IMR-90 (cell line): ENCODE results near the gene RELL2. TPM values are rescaled to one million over a fixed set of nuclear protein-coding genes. Genes with fewer than 3 reads are reported as not detected.

Experiments
- ATAC-seq: fragments of 200-7000 bp; cut with Tn5 transposase; 2 replicates; pipeline ENCODE4 v1.9.1; 2020; ENCODE audit warnings: low read depth, mild to moderate bottlenecking, moderate library complexity
- BruUV-seq: library from RNA; stranded (reverse); fragments of 400-500 nt; replicated peaks from 2 replicates; lab custom pipeline; 2021; lab: Mats Ljungman, UMichigan
- CTCF ChIA-PET: fragments of 300-600 bp; formaldehyde crosslinking; extraction: SDS; loops from one replicate; lab custom pipeline; 2021; ENCODE audit warnings: antibody characterized with exemption; lab: Yijun Ruan, JAX
- POLR2A ChIA-PET: fragments of 300-600 bp; sonication (Branson Sonifier 250); formaldehyde crosslinking; loops from one replicate; lab custom pipeline; 2022; ENCODE audit warnings: antibody characterized with exemption; ENCODE audit not compliant: unreplicated experiment; lab: Charles Lee
- DNase-seq: peaks from one replicate; pipeline ENCODE4 v3.0.0; 2013
- H2AFZ ChIP-seq: replicated peaks from 2 replicates; pipeline ENCODE3; 2013; ENCODE audit warnings: low read length, mild to moderate bottlenecking; ENCODE audit not compliant: poor library complexity
- H2AK5ac ChIP-seq: 2 replicates; pipeline ENCODE4 v1.6.1; 2013; ENCODE audit warnings: low read depth, low read length, inconsistent platforms
- H2AK9ac ChIP-seq: replicated peaks from 2 replicates; pipeline ENCODE3; 2013; ENCODE audit warnings: mild to moderate bottlenecking, low read depth, low read length, moderate library complexity; ENCODE audit not compliant: poor library complexity
- H2BK120ac ChIP-seq: 2 replicates; pipeline ENCODE4 v1.6.1; 2013; ENCODE audit warnings: low read depth, low read length, inconsistent platforms
- H2BK15ac ChIP-seq: 3 replicates; pipeline ENCODE4 v1.6.1; 2013; ENCODE audit warnings: low read depth, low read length, inconsistent platforms
- H2BK20ac ChIP-seq: 2 replicates; pipeline ENCODE4 v1.6.1; 2013; ENCODE audit warnings: low read depth, mild to moderate bottlenecking, inconsistent platforms, low read length, moderate library complexity
- H2BK5ac ChIP-seq: 2 replicates; pipeline ENCODE4 v1.6.1; 2013; ENCODE audit warnings: mild to moderate bottlenecking, low read depth, low read length, inconsistent platforms; ENCODE audit not compliant: poor library complexity, severe bottlenecking
- H3K14ac ChIP-seq: replicated peaks from 2 replicates; pipeline ENCODE4 v1.6.1; 2013; ENCODE audit warnings: low read depth, low read length, inconsistent platforms
- H3K18ac ChIP-seq: 2 replicates; pipeline ENCODE4 v1.6.1; 2013; ENCODE audit warnings: low read depth, low read length, control low read depth
- H3K23ac ChIP-seq: 2 replicates; pipeline ENCODE4 v1.6.1; 2013; ENCODE audit warnings: low read depth, low read length, inconsistent platforms
- H3K27ac ChIP-seq: 2 replicates; pipeline ENCODE4 v1.5.1; 2013; ENCODE audit warnings: mild to moderate bottlenecking, control low read depth, low read length; ENCODE audit not compliant: insufficient read depth
- H3K27me3 ChIP-seq: 2 replicates; pipeline ENCODE4 v1.6.1; 2013; ENCODE audit warnings: low read length; ENCODE audit not compliant: control insufficient read depth, insufficient read depth
- H3K36me3 ChIP-seq: 2 replicates; pipeline ENCODE4 v1.6.1; 2013; ENCODE audit warnings: low read length, mixed read lengths; ENCODE audit not compliant: control insufficient read depth, insufficient read depth
- H3K4ac ChIP-seq: 2 replicates; pipeline ENCODE4 v1.6.1; 2013; ENCODE audit warnings: low read depth, low read length, inconsistent platforms
- H3K4me1 ChIP-seq: 2 replicates; pipeline ENCODE4 v1.6.1; 2013; ENCODE audit warnings: low read length, mixed read lengths; ENCODE audit not compliant: control insufficient read depth, insufficient read depth
- H3K4me2 ChIP-seq: 2 replicates; pipeline ENCODE4 v1.6.1; 2013; ENCODE audit warnings: low read depth, mild to moderate bottlenecking, control low read depth, low read length, moderate library complexity
- H3K4me3 ChIP-seq: 2 replicates; pipeline ENCODE4 v1.5.1; 2013; ENCODE audit warnings: low read depth, mild to moderate bottlenecking, control low read depth, low read length, moderate library complexity; ENCODE audit not compliant: insufficient read depth
- H3K56ac ChIP-seq: 2 replicates; pipeline ENCODE4 v1.6.1; 2013; ENCODE audit warnings: low read length, inconsistent platforms; ENCODE audit not compliant: insufficient read depth; ENCODE audit errors: extremely low read depth
- H3K79me1 ChIP-seq, 2 experiments: 2 replicates each; pipeline ENCODE4 v1.6.1; 2013; ENCODE audit warnings: low read length in 2 of 2, inconsistent platforms in 1 of 2, low read depth in 1 of 2
- H3K9ac ChIP-seq: 2 replicates; pipeline ENCODE4 v1.6.1; 2013; ENCODE audit warnings: low read depth, low read length, control low read depth
- H3K9me1 ChIP-seq: 2 replicates; pipeline ENCODE4 v1.6.1; 2013; ENCODE audit warnings: low read length, inconsistent platforms; ENCODE audit not compliant: insufficient read depth
- H3K9me3 ChIP-seq: 2 replicates; pipeline ENCODE4 v1.6.1; 2013; ENCODE audit warnings: low read length; ENCODE audit not compliant: control insufficient read depth, insufficient read depth
- H4K20me1 ChIP-seq: 2 replicates; pipeline ENCODE4 v1.6.1; 2013; ENCODE audit warnings: low read length, inconsistent platforms; ENCODE audit not compliant: insufficient read depth
- H4K5ac ChIP-seq: 2 replicates; pipeline ENCODE4 v1.6.1; 2013; ENCODE audit warnings: mild to moderate bottlenecking, low read depth, low read length, control low read depth
- H4K8ac ChIP-seq, 2 experiments: 2 replicates each; pipeline ENCODE4 v1.6.1; 2013; ENCODE audit warnings: low read depth in 2 of 2, low read length in 2 of 2, control low read depth in 1 of 2, inconsistent platforms in 1 of 2
- H4K91ac ChIP-seq: 2 replicates; pipeline ENCODE4 v1.6.1; 2013; ENCODE audit warnings: low read depth, low read length, inconsistent platforms; ENCODE audit not compliant: insufficient read depth
- NFE2L2 ChIP-seq: fragments of 150-350 bp; IDR thresholded peaks from 2 replicates; pipeline ENCODE4 v1.6.1; 2016; ENCODE audit warnings: low read depth, mild to moderate bottlenecking, low read length
- POLR2A ChIP-seq: IDR thresholded peaks from 2 replicates; pipeline ENCODE4 v1.6.1; 2012; ENCODE audit warnings: mild to moderate bottlenecking, low read depth, low read length
- WGBS, 2 experiments: methylation state at CpG; one replicate each; pipeline versions ENCODE4 v1.1.5 to v1.1.7; 2013; ENCODE audit warnings: missing lambda C conversion rate in 2 of 2; ENCODE audit not compliant: insufficient read length in 1 of 2; ENCODE audit errors: extremely low coverage in 2 of 2; 5-methylcytosine and 5-hydroxymethylcytosine counted together
- dilution Hi-C: fragments of 300-500 bp; cut with HindIII; formaldehyde crosslinking; loops from one replicate; pipeline ENCODE4 v1.14.3; 2018; ENCODE audit warnings: low sequenced_read_pairs; ENCODE audit not compliant: unreplicated experiment
- in situ Hi-C: fragments of 300-500 bp; cut with MboI; formaldehyde crosslinking; loops from 3 replicates; pipeline ENCODE4 v1.14.3; 2019; ENCODE audit warnings: low sequenced_read_pairs, inconsistent platforms, mixed read lengths
- intact Hi-C: fragments of 100-400 bp; cut with micrococcal nuclease; formaldehyde crosslinking; loops from 2 replicates; pipeline ENCODE4 v1.10.0; 2022
- polyA plus RNA-seq, 3 experiments: library from polyadenylated mRNA; depleted of rRNA; stranded (reverse); fragments of >200 nt; gene quantifications; 2 replicates each; pipeline ENCODE4 v1.2.3, GENCODE V29; 2012; ENCODE audit warnings: low replicate concordance in 1 of 3
- total RNA-seq: library from RNA; depleted of rRNA; stranded (reverse); fragments of >200 nt; gene quantifications from 2 replicates; pipeline ENCODE4 v1.2.3, GENCODE V29; 2012
- TF ChIP-seq, protein P1 (sequence below): fragments of 150-350 bp; IDR thresholded peaks from 2 replicates; pipeline ENCODE4 v1.6.1; 2017; ENCODE audit warnings: mild to moderate bottlenecking, antibody characterized with exemption, low read length, low read depth

Gene RELL2
- total and polyA plus RNA-seq, 2 of the 4 experiments (the other 2 are of a cell fraction): 2.2 to 7.6 TPM

DNA sequence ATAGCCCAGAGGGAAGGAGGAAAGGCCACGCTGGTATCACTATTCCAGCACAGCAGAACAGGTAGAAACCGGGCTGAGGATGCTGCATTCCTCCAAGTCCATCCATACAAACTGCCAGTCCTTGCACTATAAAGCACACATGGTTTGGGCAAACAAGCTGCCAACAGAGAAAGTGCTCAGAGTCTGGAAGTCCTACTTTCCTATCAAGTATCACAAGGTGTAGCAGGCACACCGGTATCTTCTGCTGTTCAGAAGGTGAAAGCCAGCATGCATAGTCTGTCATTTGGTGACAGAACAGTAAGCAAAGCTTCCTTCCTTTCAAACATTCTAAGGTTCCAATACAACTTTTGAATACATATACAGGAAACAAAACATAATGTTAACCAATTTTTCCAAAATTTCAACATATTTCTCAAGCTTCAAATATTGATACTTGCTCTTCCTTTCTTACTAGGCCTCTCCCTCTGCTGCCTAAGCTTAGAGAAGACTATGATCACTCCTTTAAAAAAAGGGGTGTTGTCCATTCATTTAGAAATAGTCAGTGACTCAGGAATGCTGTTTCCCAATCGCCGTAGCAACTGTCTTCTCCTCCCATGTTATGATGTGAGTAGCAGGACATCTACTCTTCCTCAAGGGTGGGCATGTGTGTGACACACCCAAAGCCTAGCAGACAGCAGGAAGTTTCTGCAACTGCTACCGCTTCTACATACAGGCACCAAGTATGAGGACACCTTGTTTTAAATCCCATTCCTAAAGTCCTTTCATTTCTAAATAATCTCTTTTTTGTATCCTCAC, 32.7 kb upstream of the RELL2 start (continued):
- TF ChIP-seq, protein P1, sequence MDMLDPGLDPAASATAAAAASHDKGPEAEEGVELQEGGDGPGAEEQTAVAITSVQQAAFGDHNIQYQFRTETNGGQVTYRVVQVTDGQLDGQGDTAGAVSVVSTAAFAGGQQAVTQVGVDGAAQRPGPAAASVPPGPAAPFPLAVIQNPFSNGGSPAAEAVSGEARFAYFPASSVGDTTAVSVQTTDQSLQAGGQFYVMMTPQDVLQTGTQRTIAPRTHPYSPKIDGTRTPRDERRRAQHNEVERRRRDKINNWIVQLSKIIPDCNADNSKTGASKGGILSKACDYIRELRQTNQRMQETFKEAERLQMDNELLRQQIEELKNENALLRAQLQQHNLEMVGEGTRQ: no peak

DNA sequence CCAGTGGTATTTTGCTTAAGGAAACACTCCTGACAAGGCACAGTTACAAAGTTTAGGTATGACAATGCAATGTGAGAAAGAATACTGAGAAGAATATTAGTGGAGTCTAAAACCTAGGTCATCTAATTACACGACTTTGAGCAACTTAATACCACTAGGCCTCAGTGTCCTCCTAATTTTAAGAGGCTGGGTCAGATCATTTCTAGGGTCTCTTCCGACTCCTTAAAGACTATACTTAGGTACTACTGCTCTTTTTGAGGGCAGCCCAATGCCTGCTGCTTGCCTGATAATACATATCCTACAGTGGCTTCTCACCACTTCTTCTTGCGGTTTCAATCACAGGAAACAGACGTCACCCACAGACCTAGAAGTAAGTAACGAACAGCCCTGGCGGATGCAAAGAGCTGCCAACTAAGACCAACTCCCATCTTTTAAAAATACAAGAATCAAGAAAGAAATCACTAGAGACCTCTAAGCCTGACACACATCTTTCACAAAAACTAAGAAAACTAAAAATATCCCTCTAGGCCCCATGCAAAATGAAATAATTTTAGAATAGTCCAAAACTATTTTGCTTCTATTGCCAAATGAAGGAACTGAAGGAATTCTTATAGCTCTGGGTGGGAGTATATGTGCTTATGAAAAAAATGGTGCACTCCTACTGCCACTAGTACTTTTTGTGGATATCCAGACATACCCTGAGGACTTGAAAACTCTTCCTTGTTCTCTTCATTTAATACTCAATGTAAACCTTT, 31.1 kb upstream of the RELL2 start:
- H2BK5ac ChIP-seq: no peak overlapping the region
- ChIA-PET CTCF (interaction anchor here (1.2 kb wide), 1 partner anchor 14 kb away, joined by 3 read pairs; no protein-coding TSS in a partner anchor), POLR2A (no interaction called here)
- dilution Hi-C loops (no loop called here), in situ Hi-C loops (no loop called here), intact Hi-C loops (loop anchor here (2.0 kb wide), 1 partner anchor 13 kb away; the partner anchor contains the start of gene DIAPH1)
- H2AFZ ChIP-seq: no peak overlapping the region
- H3K27ac ChIP-seq: no peak overlapping the region
- no peak overlapping the region for H3K4me2 ChIP-seq
- H2BK120ac ChIP-seq: no peak overlapping the region
- no peaks in the 10 kb centered on the region for H3K27me3 ChIP-seq
- no peak overlapping the region for H2BK20ac ChIP-seq
- BruUV-seq: no TSS peak
- TF ChIP-seq POLR2A (no peak), NFE2L2 (no peak)
- H2AK9ac ChIP-seq: no peak overlapping the region
- no peak overlapping the region for H4K8ac ChIP-seq
- H3K4ac ChIP-seq: no peak overlapping the region
- H3K9me3 ChIP-seq: no peaks in the 10 kb centered on the region
- H3K4me1 ChIP-seq: peaks cover 4% of the 10 kb centered on the region
- H3K36me3 ChIP-seq: no peaks in the 10 kb centered on the region
- no peak overlapping the region for H3K56ac ChIP-seq
- peaks cover 3% of the 10 kb centered on the region; the same call in 1 of the 2 replicates for H4K20me1 ChIP-seq
- WGBS, 2 experiments: no CpG with 5 or more reads among the region's 6 CpGs
- H3K14ac ChIP-seq: no peak overlapping the region
- H3K4me3 ChIP-seq: no peak overlapping the region
- no peak overlapping the region for H2AK5ac ChIP-seq
- H3K79me1 ChIP-seq: peaks cover 20 to 36% of the 10 kb centered on the region in 2 experiments
- ATAC-seq (no peak), DNase-seq (no peak)
- peaks cover 5% of the 10 kb centered on the region for H3K9me1 ChIP-seq
- no peak overlapping the region for H3K23ac ChIP-seq
- H2BK15ac ChIP-seq: no peak overlapping the region
- peak overlapping the region; percentile 23; the same call in 1 of the 2 replicates for H4K5ac ChIP-seq
- H4K91ac ChIP-seq: no peak overlapping the region
- H3K18ac ChIP-seq: no peak overlapping the region
- no peak overlapping the region for H3K9ac ChIP-seq
